ENCODE results near the gene DAB2IP. TPM values are rescaled to one million over a fixed set of nuclear protein-coding genes. Genes with fewer than 3 reads are reported as not detected.
A peak's percentile ranks its signal among the peaks of the same experiment; 100 is the strongest.
"Not testable (repeated sequence)": the region's sequence is repeated elsewhere in the genome, so short reads cannot be mapped to it uniquely, and the experiment has no call there.

Gene DAB2IP
- total and polyA plus RNA-seq, 2 donors = 8.2 to 8.4 TPM

DNA sequence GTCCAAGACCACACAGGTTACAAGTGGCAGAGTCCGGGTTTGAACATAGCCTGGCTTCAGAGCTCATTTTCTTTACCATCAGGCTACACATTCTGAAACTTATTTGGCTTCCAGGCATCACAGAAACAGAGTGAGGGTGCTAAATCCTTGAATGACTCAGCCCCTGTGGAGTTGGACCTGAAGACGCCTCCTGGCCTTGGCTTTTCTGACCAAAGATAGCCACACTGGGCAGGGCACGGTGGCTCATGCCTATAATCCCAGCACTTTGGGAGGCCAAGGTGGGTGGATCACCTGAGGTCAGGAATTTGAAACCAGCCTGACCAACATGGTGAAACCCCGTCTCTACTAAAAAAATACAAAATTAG is 90.5 kb downstream of the DAB2IP start:
- WGBS = 95% methylated on average over 4 of the region's 4 CpGs
- H3K27ac ChIP-seq (ENCODE audit: low read depth in 1 of 2, low read length in 1 of 2) = peak overlapping the region in 1 of 2 donors; percentile 67

DNA sequence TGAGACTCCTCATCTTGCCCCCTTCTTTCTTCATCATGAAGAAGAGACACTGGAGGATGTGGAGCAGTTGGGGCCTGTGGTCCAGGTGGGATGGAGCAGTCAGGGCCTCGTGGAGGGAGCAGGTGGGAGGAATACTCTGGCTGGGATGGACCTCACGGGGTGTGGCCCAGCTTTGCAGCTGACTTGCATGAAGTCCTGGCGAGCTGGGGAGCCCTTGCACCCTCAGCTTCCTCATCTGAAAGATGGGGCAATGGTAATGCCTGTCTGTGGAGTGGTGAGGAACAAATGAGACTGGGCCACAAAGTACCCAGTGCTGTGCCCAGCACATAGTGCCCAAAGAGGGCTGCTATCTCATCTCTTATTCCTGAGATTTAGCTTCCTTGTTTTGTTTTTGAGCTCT is 91.5 kb downstream of the DAB2IP start:
- no peak overlapping the region for H3K27ac ChIP-seq (ENCODE audit: low read depth in 1 of 2, low read length in 1 of 2)
- H3K4me1 ChIP-seq (ENCODE audit: control insufficient read depth in 2 of 2, insufficient read depth in 2 of 2, low read length in 2 of 2) = peaks cover 74 to 100% of the 10 kb centered on the region in 2 donors
- 77% methylated on average over 3 of the region's 3 CpGs for WGBS
- no peaks in the 10 kb centered on the region for H3K27me3 ChIP-seq (ENCODE audit: control insufficient read depth in 2 of 2, insufficient read depth in 1 of 2, low read length in 1 of 2)
- no peaks in the 10 kb centered on the region for H3K9me3 ChIP-seq (ENCODE audit: control insufficient read depth in 2 of 2, insufficient read depth in 1 of 2, low read length in 1 of 2)
- DNase-seq (ENCODE audit: low read depth in 6 of 9, low spot score in 9 of 9) = no peak
- no peak overlapping the region for H3K4me3 ChIP-seq (ENCODE audit: low read length in 2 of 2)
- H3K36me3 ChIP-seq (ENCODE audit: control insufficient read depth in 2 of 2, insufficient read depth in 2 of 2, low read length in 1 of 2) = no peaks in the 10 kb centered on the region

More for the DNA sequence above, 90.5 kb downstream of the DAB2IP start:
- peaks cover 75 to 100% of the 10 kb centered on the region in 2 donors for H3K4me1 ChIP-seq (ENCODE audit: control insufficient read depth in 2 of 2, insufficient read depth in 2 of 2, low read length in 2 of 2)
- DNase-seq (ENCODE audit: low read depth in 6 of 9, low spot score in 9 of 9); H3K9me3 ChIP-seq (ENCODE audit: control insufficient read depth in 2 of 2, insufficient read depth in 1 of 2, low read length in 1 of 2); H3K27me3 ChIP-seq (ENCODE audit: control insufficient read depth in 2 of 2, insufficient read depth in 1 of 2, low read length in 1 of 2); H3K36me3 ChIP-seq (ENCODE audit: control insufficient read depth in 2 of 2, insufficient read depth in 2 of 2, low read length in 1 of 2); H3K4me3 ChIP-seq (ENCODE audit: low read length in 2 of 2): not testable (repeated sequence)

DNA sequence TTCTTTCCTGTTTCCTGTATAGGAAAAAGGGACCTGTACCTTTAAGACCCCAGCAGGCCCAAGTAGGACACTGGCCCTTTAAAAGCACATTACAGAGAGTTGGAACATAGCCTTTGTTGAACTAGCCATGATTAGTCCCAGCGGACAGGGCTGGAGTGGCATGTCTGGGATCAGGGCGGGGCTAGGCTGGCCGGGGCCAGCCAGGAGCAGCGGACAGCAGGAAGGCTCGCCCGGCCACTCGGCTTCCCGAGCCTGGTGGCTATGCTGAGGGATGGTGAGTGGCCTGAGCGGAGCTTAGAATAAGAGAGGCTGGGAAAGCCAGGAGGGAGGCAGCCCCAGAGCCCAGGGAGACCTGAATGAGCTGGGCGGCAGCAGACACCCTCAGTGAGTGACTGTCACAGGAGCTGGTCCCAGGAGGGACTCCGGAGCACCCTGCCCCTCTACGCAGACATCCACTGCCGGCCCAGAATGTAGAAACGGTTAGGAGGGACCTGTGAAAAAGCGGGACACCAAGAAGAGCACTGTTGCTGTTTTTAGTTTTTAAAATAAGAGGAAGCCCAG is 92.1 kb downstream of the DAB2IP start:
- Histone ChIP-seq H3K27me3 (ENCODE audit: control insufficient read depth in 2 of 2, insufficient read depth in 1 of 2, low read length in 1 of 2) (no peaks in the 10 kb centered on the region), H3K9me3 (ENCODE audit: control insufficient read depth in 2 of 2, insufficient read depth in 1 of 2, low read length in 1 of 2) (no peaks in the 10 kb centered on the region), H3K4me3 (ENCODE audit: low read length in 2 of 2) (no peak overlapping the region), H3K4me1 (ENCODE audit: control insufficient read depth in 2 of 2, insufficient read depth in 2 of 2, low read length in 2 of 2) (peaks cover 74 to 100% of the 10 kb centered on the region in 2 donors), H3K27ac (ENCODE audit: low read depth in 1 of 2, low read length in 1 of 2) (peak overlapping the region in 1 of 2 donors; percentile 88), H3K36me3 (ENCODE audit: control insufficient read depth in 2 of 2, insufficient read depth in 2 of 2, low read length in 1 of 2) (no peaks in the 10 kb centered on the region)
- no peak for DNase-seq (ENCODE audit: low read depth in 6 of 9, low spot score in 9 of 9)
- WGBS = 94% methylated on average over 15 of the region's 15 CpGs

DNA sequence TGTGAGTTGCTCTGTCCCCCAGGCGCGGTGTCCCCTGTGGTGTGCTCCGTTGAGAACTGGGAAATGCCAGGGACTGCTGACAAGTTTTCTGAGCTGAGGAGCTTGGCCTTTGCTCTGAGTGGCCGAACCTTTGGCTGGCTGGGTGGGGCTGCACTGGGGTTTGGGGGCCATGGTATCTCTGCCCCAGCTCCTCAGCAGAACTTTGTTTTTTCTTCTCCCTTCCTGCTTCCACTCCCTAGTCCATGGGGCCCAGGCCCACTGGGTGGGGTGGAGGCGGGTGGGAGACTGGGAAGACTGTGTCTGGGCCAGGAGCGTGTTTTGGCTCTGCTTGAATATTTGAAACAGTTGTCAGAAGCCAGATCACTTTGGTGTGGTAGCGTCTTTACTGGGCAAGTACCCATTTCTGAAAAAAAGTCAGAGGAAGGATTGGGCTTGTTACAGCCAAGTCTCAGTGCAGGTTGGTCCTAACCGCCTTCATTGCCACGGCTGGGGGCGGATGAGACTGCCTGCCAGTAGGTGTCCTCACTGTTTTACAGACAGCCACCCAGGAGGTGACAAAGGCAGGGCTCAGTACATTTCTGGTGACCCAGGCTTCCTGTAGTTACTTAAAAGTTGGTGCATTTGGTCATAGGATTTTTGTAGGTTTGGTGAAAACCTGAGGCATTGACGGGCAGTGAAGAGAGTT is 92.7 kb downstream of the DAB2IP start:
- Histone ChIP-seq H3K4me3 (ENCODE audit: low read length in 2 of 2) (no peak overlapping the region), H3K9me3 (ENCODE audit: control insufficient read depth in 2 of 2, insufficient read depth in 1 of 2, low read length in 1 of 2) (no peaks in the 10 kb centered on the region), H3K27me3 (ENCODE audit: control insufficient read depth in 2 of 2, insufficient read depth in 1 of 2, low read length in 1 of 2) (no peaks in the 10 kb centered on the region), H3K27ac (ENCODE audit: low read depth in 1 of 2, low read length in 1 of 2) (peak overlapping the region; percentile 84 to 88), H3K36me3 (ENCODE audit: control insufficient read depth in 2 of 2, insufficient read depth in 2 of 2, low read length in 1 of 2) (no peaks in the 10 kb centered on the region), H3K4me1 (ENCODE audit: control insufficient read depth in 2 of 2, insufficient read depth in 2 of 2, low read length in 2 of 2) (peaks cover 74 to 100% of the 10 kb centered on the region in 2 donors)
- DNase-seq (ENCODE audit: low read depth in 6 of 9, low spot score in 9 of 9) = peak in 5 of 9 donors; percentile 78 to 91 (median 79)
- WGBS = 62% methylated on average over 11 of the region's 11 CpGs

DNA sequence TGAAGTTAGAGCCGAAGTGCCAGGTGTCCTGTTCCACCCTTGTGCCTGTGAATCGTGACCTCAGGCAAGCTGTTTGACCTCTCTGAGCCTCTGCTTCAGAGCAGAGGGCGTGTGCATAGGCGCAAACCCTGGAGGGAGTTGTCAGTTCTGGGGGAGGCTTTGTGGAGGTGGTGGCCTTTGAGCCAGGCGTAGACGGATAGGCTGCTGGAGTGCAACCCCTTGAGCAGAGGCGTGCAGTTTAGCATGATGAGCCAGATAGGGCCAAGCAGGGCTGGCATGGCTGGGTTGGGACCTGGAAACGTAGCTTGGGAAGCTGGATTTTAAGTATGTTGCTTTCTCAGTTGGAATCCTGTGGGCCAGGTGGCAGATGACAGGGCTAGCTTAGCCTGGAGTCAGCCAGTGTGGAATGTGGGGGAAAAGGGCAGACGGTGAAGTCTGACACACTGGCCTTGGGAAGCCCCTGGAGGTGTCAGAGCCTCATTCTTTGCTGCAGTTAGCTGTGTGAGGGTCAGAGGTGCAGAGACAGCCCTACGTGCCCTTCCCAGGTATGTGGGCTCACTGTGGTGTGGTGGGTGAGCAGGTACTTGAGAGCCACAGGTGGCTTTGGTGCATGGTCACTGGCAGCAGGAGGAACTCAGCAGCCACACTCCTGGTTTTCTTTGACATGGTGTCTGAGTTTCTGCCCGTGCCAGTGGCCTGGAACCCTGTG is 93.4 kb downstream of the DAB2IP start:
- Histone ChIP-seq H3K27ac (ENCODE audit: low read depth in 1 of 2, low read length in 1 of 2) (peak overlapping the region; percentile 84 to 88), H3K9me3 (ENCODE audit: control insufficient read depth in 2 of 2, insufficient read depth in 1 of 2, low read length in 1 of 2) (no peaks in the 10 kb centered on the region), H3K4me3 (ENCODE audit: low read length in 2 of 2) (no peak overlapping the region), H3K27me3 (ENCODE audit: control insufficient read depth in 2 of 2, insufficient read depth in 1 of 2, low read length in 1 of 2) (no peaks in the 10 kb centered on the region), H3K4me1 (ENCODE audit: control insufficient read depth in 2 of 2, insufficient read depth in 2 of 2, low read length in 2 of 2) (peaks cover 74 to 100% of the 10 kb centered on the region in 2 donors), H3K36me3 (ENCODE audit: control insufficient read depth in 2 of 2, insufficient read depth in 2 of 2, low read length in 1 of 2) (no peaks in the 10 kb centered on the region)
- 49% methylated on average over 11 of the region's 11 CpGs for WGBS
- peak in 1 of 9 donors; percentile 64 for DNase-seq (ENCODE audit: low read depth in 6 of 9, low spot score in 9 of 9)

DNA sequence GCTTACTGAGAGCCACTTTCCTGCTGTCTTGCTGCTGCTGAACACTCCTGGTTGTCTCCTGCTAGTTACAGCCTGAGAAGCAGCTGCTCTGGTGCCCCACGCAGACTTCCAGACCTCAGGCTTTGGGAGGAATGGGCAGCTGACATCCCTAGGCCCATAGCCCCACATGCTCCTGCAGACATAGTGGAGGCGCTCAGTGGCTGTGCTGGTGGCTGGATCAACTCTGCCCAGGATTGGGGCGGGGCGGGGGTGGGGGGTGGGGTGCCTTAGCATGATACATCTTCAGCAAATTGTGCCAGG is 93.9 kb downstream of the DAB2IP start:
- Histone ChIP-seq H3K4me3 (ENCODE audit: low read length in 2 of 2) (no peak overlapping the region), H3K27ac (ENCODE audit: low read depth in 1 of 2, low read length in 1 of 2) (peak overlapping the region; percentile 84 to 88), H3K4me1 (ENCODE audit: control insufficient read depth in 2 of 2, insufficient read depth in 2 of 2, low read length in 2 of 2) (peaks cover 73 to 100% of the 10 kb centered on the region in 2 donors), H3K27me3 (ENCODE audit: control insufficient read depth in 2 of 2, insufficient read depth in 1 of 2, low read length in 1 of 2) (no peaks in the 10 kb centered on the region), H3K9me3 (ENCODE audit: control insufficient read depth in 2 of 2, insufficient read depth in 1 of 2, low read length in 1 of 2) (no peaks in the 10 kb centered on the region), H3K36me3 (ENCODE audit: control insufficient read depth in 2 of 2, insufficient read depth in 2 of 2, low read length in 1 of 2) (no peaks in the 10 kb centered on the region)
- DNase-seq (ENCODE audit: low read depth in 6 of 9, low spot score in 9 of 9) = no peak
- WGBS = 97% methylated on average over 4 of the region's 4 CpGs

DNA sequence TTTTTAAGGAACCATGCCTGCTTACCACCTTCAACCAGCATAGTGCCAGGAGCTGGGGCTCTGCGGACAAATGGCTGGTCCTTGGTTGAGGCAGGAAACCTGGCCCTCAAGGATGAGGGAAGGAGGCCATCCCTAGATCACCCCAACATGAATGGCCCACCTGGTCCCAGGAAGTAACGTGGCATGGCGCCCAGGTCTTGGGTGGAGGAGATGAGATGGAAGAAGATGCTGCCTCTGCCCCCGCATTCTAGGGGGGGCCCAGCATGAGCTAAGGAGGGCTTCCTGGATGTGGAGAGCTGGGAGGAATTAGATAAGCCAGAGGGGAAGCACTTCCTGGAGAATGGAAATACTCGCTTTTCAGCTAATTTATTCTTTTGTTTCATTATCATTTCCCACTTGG is 95.0 kb downstream of the DAB2IP start:
- Histone ChIP-seq H3K4me3 (ENCODE audit: low read length in 2 of 2) (no peak overlapping the region), H3K4me1 (ENCODE audit: control insufficient read depth in 2 of 2, insufficient read depth in 2 of 2, low read length in 2 of 2) (peaks cover 66 to 100% of the 10 kb centered on the region in 2 donors), H3K9me3 (ENCODE audit: control insufficient read depth in 2 of 2, insufficient read depth in 1 of 2, low read length in 1 of 2) (no peaks in the 10 kb centered on the region), H3K36me3 (ENCODE audit: control insufficient read depth in 2 of 2, insufficient read depth in 2 of 2, low read length in 1 of 2) (no peaks in the 10 kb centered on the region), H3K27ac (ENCODE audit: low read depth in 1 of 2, low read length in 1 of 2) (peak overlapping the region in 1 of 2 donors; percentile 86), H3K27me3 (ENCODE audit: control insufficient read depth in 2 of 2, insufficient read depth in 1 of 2, low read length in 1 of 2) (no peaks in the 10 kb centered on the region)
- WGBS = 85% methylated on average over 5 of the region's 5 CpGs
- no peak for DNase-seq (ENCODE audit: low read depth in 6 of 9, low spot score in 9 of 9)

DNA sequence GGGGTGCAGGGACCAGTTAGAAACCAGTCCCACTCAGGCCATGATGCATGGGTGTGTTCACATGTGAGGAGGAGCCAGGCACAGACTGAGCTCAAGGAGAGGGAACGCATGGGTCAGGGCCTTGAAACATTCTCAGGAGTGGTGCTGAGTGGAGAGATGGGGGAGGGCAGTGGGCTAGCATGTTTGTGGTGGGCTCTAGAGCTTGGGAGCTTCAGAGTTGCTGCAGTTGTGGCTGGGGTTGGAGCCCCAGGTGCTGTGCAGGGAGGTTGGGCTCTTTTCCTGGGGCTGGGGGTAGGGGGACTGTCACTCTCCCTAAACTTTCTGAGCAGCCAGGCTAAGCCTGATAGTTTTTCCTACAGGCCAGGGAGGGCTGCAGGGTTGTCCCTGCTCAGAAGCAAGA is 95.4 kb downstream of the DAB2IP start:
- WGBS = 13% methylated on average over 1 of the region's 1 CpG
- H3K9me3 ChIP-seq (ENCODE audit: control insufficient read depth in 2 of 2, insufficient read depth in 1 of 2, low read length in 1 of 2) = no peaks in the 10 kb centered on the region

DNA sequence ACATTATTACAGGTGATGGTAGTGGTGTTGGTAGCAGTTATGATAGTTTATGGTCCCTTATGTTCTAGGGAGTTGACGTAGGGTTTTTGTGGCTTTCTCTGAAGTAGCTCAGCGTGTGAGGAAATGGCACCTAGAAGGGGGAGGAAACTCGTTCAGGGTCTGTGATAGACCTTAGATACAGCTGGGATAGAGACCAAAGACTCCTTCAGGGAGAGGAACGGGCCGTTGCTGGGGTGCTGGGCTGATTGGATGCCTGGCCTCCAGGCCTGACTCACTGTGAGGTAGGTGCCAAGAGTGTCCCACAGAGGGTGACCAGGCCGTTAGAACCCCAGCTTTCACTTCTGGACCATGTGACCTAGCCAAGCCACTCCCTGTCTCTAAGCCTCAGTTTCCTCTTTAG is 96.6 kb downstream of the DAB2IP start:
- H3K4me1 ChIP-seq (ENCODE audit: control insufficient read depth in 2 of 2, insufficient read depth in 2 of 2, low read length in 2 of 2) = peaks cover 63 to 85% of the 10 kb centered on the region in 2 donors
- H3K4me3 ChIP-seq (ENCODE audit: low read length in 2 of 2) = no peak overlapping the region
- peak in 4 of 9 donors; percentile 60 to 88 (median 68) for DNase-seq (ENCODE audit: low read depth in 6 of 9, low spot score in 9 of 9)
- H3K27ac ChIP-seq (ENCODE audit: low read depth in 1 of 2, low read length in 1 of 2) = peak overlapping the region; percentile 87 to 91
- H3K9me3 ChIP-seq (ENCODE audit: control insufficient read depth in 2 of 2, insufficient read depth in 1 of 2, low read length in 1 of 2) = no peaks in the 10 kb centered on the region
- H3K27me3 ChIP-seq (ENCODE audit: control insufficient read depth in 2 of 2, insufficient read depth in 1 of 2, low read length in 1 of 2) = no peaks in the 10 kb centered on the region
- WGBS = 8% methylated on average over 6 of the region's 6 CpGs
- no peaks in the 10 kb centered on the region for H3K36me3 ChIP-seq (ENCODE audit: control insufficient read depth in 2 of 2, insufficient read depth in 2 of 2, low read length in 1 of 2)

More for the DNA sequence above, 95.4 kb downstream of the DAB2IP start:
- Histone ChIP-seq H3K27me3 (ENCODE audit: control insufficient read depth in 2 of 2, insufficient read depth in 1 of 2, low read length in 1 of 2) (no peaks in the 10 kb centered on the region), H3K4me3 (ENCODE audit: low read length in 2 of 2) (no peak overlapping the region), H3K4me1 (ENCODE audit: control insufficient read depth in 2 of 2, insufficient read depth in 2 of 2, low read length in 2 of 2) (peaks cover 66 to 96% of the 10 kb centered on the region in 2 donors), H3K27ac (ENCODE audit: low read depth in 1 of 2, low read length in 1 of 2) (peak overlapping the region; percentile 43 to 86), H3K36me3 (ENCODE audit: control insufficient read depth in 2 of 2, insufficient read depth in 2 of 2, low read length in 1 of 2) (no peaks in the 10 kb centered on the region)
- DNase-seq (ENCODE audit: low read depth in 6 of 9, low spot score in 9 of 9) = peak in 1 of 9 donors; percentile 60

Measured in thymus (tissue), 11 donors.